Measurements from ENCODE around the gene ERBB4.
A peak's percentile ranks its signal among the peaks of the same experiment; 100 is the strongest.

Gene ERBB4

DNA sequence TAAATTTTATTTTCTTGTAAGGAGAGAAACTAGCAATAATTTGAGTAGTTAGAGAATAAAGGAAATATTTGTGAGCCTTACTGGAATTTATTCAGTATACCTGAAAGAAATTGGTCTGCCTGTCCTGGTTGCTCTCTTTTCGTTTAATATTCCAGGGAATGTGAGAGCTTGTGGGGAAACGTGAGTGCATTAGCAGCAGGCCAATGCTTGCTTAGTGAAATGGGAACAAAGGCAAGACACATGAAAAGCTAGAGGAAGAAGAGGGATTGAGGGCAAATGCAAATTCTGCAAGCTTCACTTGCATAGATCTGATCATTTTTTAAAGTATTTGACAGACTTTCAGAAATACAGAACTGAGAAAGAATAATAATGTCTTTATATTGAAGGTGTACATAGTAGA is 111.0 kb downstream of the ERBB4 start:
- no peak for DNase-seq

DNA sequence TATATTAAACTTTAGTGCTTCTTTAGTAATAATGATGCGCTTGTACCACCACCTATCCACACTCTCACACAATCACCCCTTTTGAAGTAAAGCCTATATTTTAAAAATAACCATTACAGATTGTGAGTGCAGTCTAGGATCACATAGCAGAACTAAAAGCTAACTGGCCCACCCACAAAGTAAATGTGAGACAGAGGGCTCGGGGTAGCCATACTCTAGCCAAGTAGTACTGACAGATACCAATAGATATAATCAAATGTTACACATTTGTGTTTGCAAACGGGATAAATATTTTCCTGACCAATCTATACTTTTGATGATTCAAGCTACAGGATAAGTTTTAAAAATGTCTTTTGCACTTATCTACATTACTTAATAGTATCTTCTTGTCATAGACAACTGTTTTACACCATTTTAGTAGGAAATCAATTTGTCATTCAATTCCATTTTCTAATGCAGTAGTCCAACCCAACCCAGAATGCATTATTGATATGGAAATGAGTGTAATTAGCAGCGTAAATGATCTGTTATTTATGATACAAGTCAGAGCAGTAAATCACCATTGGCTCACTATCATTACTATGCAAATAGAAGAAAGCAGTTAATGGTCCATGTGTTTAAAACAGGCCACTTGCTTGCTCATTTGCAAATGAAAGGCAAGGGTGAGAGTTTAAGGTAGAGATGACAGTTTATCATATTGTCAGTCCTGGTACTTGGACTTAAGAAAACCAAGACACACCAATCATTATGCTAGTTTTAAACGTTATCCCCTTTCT is 111.8 kb downstream of the ERBB4 start:
- no peak for DNase-seq

DNA sequence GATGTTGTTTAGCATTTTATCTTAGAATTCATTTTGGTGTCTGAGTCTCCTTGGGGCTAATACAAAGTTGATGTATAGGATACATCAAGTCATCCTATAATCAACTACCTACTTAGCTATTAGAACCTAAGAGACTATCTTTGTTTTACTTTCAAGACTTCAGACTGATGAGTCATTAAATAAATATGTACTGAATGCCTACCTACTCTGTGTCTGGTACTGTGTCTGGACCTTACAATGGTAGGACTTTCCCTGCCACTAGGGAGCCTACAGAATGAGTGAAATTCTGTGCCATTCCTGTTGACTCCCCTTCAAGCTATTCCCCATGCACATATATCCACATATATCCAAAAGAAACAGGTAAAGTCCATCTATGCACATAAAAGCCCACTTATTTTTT is 114.5 kb downstream of the ERBB4 start:
- DNase-seq: no peak

DNA sequence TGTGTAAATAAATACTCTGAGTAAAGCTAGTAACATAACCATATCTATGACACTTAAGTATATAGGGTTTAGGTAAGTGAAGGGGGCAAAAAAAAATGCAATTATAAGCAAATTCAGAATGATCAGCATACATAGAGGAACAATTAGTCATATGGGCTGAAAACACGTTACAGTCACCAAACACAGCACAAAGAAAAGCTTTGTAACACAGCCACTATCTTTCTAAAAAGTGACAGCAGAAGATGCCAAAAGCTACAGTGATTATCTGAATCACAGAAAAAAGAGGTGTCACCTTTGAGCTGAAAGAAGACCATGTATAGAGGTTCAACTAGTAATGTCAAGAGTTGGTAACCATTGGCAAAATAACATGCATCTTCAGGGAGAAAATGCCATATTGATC is 115.5 kb downstream of the ERBB4 start:
- no peak for DNase-seq

DNA sequence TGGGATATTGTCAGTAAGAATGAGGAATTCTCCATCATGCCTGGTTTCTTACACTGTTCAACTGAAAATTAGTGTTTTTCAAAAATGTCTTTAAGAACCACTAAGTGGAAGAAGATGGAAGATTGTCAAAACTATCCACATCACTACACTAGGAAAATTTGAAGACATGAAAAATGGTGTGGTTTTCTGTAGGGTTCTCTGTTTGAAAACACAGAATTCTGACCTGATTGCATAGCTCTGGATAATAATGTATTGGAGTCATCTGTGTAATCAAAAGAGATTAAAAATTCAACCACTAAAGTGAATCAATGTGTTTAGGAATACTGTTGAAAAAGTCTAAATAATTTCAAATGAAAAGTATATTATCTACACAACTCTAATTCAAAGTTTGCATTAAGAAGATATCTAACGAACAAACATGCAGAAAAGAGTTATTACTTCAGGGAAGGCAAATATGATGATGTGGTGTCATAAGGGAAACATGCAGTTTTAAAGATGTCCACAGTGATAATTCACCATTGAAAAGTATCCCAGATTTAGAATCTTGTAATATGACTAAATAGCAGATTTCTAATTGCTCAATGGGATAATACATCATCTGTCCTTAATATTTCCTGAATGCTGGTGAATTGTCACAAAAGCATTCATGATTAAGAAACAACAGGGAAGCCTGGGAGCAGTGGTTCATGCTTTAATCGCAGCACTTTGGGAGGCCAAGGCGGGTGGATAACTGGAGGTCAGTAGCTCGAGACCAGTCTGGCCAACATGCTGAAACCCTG is 116.9 kb downstream of the ERBB4 start:
- DNase-seq: no peak

DNA sequence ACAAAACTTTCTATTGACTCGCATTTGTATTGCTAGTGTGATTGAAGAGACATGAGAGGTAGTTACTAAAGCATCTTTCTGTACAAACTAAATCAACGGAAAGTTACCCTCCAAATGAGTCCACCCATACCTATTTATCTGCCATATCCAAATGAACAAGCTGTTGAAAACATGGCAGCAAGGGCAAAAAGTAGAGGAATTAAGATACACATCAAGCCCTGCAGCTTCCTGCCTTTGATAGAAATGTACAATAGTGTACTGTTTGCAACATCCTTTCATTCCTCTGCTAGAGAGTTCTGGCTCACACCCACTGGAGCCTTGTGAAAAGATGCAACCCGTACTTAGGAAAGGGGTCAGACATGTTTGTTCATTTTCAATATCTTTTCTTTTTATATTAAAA is 122.5 kb downstream of the ERBB4 start:
- DNase-seq: no peak

DNA sequence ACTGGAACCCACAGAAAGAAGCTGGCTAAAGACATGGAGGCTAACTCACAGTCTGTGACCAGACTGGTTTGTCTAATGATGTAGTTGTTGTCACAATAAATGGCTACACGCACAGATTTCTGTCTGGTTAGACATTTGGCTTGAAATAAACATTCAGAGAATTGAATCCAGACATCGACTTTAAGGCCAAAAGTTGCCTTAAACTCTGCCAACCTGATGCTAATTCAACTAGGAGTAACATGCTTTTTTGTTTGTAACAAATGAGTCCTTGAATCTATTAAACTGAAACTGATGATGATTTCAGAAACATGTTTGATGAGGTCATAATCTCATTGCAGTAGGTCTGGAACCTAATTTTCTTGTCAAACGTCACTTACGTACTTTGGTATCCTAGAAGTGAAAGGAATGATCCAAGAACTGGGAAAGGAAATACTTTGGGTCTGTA is 123.8 kb downstream of the ERBB4 start:
- no peak for DNase-seq

DNA sequence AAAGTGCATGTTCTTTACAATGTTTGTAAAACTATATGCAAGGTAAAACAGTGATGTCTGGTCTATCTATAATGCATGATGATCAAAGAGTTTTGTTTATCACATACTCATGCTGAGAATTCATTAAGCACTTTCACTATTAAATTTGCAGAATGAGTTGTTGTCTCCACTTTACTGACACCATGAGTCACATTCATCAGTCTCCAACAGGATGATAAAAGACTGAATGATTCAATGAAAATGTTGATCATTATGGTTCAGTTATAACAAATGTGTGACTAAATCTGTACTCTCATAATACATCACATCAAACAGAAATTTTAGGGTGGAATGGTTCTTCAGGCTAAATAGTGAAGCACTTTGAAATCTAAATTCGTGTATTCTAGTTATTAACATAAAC is 129.0 kb downstream of the ERBB4 start:
- DNase-seq: no peak

DNA sequence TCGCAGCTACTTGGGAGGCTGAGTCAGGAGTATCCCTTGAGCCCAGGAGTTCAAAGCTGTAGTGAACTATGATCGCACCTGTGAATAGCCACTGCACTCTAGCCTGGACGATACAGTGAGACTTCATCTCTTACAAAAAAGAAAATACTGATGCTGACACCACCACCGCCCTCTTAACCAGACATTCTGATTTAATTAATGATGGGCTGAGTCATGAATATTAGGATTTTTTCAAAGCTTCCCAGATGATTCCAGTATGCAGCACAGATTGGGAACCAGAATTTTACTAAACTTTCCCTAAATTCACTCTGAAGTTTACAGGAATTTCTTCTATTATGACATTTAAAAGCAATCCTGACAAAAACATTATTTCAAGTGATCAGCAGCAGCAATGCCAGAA is 130.1 kb downstream of the ERBB4 start:
- no peak for DNase-seq

DNA sequence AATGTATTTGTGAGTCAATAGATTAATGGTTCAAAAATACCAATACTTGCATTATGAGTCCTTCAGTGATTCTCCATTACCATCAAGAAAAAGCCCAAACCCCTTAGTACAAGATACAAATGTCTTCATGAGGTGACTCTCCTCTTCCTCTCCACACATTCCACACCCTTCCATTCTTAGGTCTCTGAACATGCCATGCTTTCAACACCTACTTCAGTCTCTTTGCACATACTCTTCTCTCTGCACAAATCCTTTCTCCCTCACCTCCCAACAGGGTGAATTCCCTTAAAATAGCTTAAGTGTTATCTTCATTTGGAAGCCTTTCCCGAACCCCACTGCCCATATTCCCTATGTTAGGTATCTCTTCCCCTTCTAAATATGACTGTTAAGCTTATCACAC is 131.9 kb downstream of the ERBB4 start:
- no peak for DNase-seq

DNA sequence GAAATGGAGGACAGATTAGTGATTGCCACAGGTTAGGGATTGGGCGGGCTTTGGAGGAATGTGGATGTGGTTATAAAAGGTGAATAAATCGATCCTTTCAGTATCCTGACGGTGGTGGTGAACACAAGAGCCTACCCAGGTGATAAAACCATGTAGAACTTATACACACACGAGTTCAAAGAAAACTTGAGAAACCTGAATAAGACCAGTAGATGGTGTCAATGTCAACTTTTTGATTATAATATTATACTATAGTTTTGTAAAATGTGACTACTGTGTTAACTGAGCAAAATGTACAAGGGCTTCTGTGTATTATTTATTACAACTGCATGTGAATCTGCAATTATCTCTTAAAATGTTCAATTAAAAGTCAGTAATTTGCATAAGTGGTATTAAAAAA is 136.3 kb downstream of the ERBB4 start:
- DNase-seq: no peak

DNA sequence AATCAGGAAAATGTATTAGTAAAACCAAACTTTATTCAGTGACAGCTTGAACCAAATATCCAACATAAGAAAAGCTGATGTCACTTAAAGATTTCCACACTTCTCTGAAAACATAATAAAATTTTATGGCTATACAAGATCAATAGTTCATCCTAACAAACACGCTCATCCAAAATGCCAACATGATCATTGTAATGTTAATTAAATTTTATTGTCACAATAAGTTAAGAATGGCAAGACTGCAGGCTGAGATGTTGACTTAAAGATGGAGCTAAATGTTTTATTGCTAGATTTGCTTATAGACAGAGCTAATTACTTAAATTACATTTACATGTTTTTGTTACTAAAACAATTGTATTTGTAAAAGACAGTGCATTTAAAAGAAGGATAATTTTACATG is 140.3 kb downstream of the ERBB4 start:
- DNase-seq: no peak

DNA sequence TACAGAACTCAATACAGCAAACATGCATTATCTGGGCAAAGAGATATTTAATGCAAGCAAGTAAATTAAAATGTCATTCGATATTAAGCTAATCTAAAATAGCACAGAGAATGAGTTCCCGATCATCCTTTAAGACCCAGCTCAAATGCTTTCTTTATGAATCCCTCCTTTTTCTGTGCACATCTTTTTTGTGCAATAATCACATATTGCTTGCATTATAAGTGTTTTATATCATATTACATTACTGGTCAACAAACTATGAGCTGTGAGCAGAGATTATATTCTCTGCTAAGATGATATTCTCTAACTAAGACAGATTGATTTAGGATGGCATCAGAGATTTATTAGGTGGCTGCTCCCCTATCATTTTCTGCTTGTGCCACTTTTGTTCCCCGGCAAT is 146.1 kb downstream of the ERBB4 start:
- DNase-seq: no peak

DNA sequence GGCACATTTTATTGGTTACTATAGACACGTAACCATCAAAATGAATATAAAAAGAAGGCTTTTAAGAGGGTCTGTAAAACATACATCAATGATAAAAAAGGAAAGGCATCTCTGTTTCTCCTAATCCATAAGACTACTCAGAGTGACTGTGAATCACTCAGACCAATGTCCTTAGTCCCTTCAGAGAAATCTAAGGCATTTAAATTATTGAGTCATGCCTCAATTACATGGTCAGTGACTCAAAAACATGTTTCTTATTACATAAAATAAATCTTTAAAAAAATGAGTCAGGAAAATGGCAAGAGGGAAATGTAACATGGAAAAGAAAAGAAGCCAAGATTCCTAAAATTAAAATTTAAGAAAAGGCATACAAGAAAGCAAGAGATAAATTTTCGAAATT is 146.6 kb downstream of the ERBB4 start:
- DNase-seq: no peak

DNA sequence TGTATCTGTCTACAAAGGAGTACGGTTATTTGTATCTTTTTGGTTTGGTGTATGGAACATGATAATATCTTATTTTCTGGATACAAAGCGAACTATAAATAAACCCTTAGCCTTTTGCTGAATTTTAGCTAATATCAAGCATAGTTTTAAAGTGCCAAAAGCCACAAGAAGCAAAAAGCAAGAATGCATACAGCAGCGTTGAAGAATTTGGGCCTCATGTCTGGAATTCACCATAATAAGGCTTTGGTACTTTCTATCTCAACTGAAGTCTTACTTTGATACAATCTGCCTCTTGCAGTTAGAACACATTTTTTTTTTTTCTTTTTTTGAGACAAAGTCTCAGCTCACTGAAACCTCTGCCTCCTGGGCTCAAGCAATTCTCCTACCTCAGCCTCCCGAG is 151.5 kb downstream of the ERBB4 start:
- no peak for DNase-seq

DNA sequence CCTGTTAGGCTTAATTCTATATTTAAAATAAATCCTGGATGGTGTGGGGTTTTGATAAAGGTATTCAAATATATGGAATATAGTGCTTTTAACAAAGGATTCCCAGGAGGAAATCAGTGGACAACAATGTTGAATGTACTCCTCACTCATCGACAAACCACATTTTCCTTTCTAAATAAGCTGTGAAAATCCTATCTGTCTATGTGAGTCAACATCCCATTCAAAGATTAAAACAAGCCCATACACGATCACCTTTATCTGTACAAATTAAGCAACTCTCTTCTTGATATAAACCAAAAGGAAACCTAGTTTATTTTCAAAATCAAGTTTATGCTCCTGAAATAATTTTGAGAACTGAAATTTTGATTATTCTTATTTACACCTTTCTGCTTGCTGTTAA is 153.4 kb downstream of the ERBB4 start:
- no peak for DNase-seq

DNA sequence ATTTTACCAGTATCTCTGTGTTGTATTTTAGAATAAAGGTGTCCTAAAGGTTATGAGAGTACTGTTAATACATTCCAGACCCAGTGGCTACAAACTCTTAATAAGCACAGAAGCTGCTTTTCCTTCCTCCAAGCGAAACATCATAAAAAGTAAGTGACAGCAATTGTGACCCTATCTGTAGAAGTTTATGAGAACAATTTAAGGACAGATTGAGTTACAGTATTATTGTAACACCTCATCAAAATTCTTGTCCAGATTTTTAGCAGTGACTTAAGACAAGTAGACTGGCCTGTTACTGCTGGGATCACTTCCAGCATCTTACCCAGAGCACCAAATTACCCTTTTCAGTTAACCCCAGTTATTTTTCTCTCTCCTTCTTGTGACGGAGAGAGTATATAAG is 154.6 kb downstream of the ERBB4 start:
- DNase-seq: no peak

DNA sequence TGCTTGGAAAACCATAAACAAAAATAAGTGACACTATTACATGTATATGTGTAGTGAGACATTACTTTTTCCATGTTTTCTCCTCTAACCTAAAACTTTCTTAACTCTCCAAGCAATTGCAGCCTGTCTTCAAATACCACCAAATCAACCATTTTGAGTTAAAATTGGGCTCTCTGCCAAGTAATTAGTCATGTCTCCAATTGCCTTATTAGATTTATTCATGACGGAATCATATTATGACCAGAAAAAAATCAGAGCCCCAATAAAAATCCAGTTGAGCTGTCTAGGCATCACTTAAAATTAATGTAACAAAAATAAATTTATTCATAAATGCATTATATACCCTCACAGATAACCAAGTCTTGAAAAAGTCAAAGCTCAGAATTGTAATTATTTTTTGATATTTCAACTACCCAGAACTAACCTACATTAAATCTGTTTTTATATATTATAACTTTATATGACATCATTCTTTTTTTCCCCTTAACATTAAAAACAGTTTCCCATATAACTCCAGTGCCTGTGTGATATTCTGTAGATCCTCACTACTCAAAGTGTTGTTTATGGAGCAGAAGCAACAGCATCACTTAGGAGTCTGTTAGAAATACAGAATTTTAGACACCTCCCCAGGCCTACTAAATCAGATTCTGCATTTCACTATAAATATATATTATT is 157.0 kb downstream of the ERBB4 start:
- no peak for DNase-seq

DNA sequence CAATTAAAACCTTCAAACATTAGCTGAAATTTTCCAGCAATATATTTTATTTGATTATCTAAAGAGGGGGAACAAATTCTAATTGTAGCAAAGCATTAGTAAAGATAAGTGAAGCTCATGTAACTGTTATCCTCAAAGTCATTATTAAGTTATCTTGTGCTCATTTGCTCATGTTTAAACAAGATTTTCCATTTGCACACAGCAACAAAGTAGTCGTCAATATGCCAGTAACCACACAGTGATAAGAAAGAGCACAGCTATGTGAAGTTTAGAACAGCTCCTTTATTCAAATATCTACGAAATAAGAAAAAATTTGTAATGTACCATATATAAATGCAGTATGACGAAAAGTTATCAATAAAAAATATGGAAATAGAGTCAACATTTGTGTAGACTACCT is 159.5 kb downstream of the ERBB4 start:
- DNase-seq: peak; percentile 20

DNA sequence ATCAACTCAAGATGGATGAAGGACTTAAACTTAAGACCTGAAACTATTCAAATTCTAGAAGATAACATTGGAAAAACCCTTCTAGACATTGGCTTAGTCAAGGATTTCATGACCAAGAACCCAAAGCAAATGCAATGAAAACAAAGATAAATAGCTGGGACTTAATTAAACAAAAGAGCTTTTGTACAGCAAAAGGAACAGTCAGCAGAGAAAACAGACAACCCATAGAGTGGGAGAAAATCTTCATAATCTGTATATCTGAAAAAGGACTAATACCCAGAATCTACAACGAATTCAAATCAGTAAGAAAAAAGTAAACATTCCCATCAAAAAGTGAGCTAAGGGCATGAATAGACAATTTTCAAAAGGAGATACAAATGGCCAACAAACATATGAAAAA is 171.2 kb downstream of the ERBB4 start:
- DNase-seq: no peak

DNA sequence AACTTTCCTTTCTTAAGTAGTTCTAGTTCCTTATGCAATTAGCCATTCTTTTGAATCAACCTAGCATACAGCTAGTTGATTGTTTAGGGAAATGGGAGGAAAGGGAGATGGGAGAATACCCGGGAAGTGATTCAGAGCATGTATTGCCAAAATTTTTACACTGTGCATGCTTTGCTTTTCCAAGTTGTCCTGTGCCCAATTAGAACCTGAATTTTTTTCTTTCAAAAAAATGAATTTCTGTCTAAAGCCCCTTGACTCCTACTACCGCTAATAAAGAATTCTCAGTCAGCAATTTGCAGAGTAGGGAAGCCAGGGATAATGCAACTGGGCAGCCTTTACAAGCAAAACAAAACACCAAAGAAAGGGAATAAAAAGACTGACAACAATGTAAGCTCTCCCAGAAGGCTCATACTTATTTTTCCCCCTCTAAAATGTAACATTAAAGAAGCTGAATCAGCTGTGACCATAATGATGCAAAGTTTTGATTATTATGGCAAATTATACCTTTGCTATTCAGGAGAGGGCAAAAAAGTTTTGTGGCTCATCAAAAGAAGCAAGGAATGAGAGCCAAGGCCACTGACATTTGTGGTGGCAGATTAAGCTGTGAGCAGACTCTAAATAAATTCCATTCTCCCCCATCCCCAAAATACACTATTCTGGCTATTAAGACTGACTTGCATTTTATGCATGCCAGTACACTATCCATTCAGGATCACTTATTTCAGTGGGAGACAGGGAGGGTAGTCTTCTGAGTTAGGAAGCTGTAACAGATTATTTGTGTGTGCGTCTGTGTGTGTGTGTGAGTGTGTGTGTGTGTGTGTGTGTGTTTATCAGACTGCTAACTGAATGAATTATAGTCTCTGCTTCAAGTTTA is 174.3 kb downstream of the ERBB4 start:
- no peak for DNase-seq

DNA sequence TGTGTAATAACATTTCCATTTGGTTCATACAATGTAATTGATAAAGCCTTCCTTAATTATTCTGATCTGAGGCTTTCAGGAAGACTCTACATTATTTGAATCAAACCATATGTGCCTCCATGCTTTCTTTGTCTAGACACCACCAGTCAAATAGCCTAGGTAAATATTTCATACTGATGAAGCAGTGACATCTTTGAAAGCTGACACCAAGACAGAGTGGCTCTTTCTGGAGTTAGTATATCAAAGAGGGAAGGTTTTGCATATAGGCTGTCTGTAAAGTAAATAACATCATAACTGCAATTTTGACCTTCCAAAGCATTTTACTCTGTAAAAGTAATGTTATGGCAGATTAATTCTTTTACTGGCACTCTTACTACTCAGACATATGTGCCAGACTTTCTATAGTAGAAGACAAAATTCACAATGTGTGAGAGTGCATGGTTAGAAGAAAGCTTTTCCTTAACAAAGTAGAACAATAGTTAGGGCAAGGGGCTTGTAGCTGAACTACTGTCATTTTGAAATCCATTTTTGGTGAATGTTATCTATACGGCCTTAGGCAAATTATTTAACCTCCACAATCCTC is 177.3 kb downstream of the ERBB4 start:
- no peak for DNase-seq

DNA sequence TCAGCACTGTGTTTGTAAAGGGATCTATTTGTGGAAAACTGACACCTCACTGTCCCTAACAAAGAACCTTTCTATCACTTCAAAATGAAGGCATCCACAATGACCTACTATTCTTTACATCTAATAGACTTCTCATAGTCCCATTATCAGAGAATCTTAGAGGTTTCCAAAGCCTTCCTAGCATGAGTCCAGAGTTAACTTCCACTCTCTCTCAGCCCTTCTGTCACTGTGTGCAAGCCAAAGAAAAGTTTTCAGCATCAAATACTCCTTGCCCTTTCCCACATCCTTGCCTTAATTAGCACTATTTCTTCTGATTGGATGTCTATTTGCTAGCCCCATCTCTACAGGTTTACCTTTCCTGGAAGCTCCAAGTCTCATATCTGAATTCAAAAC is 178.5 kb downstream of the ERBB4 start:
- no peak for DNase-seq

All from OCI-M1 (cell line).